HG02610 (cell line): ENCODE data around the gene MTCH1.

ENCODE experiments used
- ATAC-seq: cut with Tn5 transposase; IDR thresholded peaks from one replicate; pipeline ENCODE4 v1.9.1; 2021; ENCODE audit warnings: mild to moderate bottlenecking, moderate library complexity; ENCODE audit not compliant: unreplicated experiment

The MTCH1 gene

GRCh38 chr6:37018198-37019064 is 32.4 kb upstream of the MTCH1 start:
- peak; percentile 79 for ATAC-seq

GRCh38 chr6:37017606-37018197 is 31.7 kb upstream of the MTCH1 start:
- no peak for ATAC-seq

- ATAC-seq, result no peak
These were observed 31.0 kb upstream of the MTCH1 start for GRCh38 chr6:37016995-37017394.

GRCh38 chr6:37015532-37015931 is 29.5 kb upstream of the MTCH1 start:
- no peak for ATAC-seq

- no peak for ATAC-seq
These were observed 28.7 kb upstream of the MTCH1 start for GRCh38 chr6:37014667-37015066.

- no peak for ATAC-seq
These were observed 27.8 kb upstream of the MTCH1 start for GRCh38 chr6:37013516-37014491.

GRCh38 chr6:37011656-37012378 is 25.8 kb upstream of the MTCH1 start:
- ATAC-seq, result no peak

GRCh38 chr6:37010402-37010892 is 24.5 kb upstream of the MTCH1 start:
- no peak for ATAC-seq

- no peak for ATAC-seq
These were observed 22.8 kb upstream of the MTCH1 start for GRCh38 chr6:37008484-37009465.

GRCh38 chr6:37007340-37008043 is 21.5 kb upstream of the MTCH1 start:
- ATAC-seq, result peak; percentile 30

GRCh38 chr6:37006793-37007339 is 20.9 kb upstream of the MTCH1 start:
- no peak for ATAC-seq

GRCh38 chr6:37005827-37006567 is 20.0 kb upstream of the MTCH1 start:
- no peak for ATAC-seq

- peak; percentile 68 for ATAC-seq
These were observed 19.2 kb upstream of the MTCH1 start, which contains the start of gene FGD2 for GRCh38 chr6:37005061-37005810. Gene FGD2, plus strand, starts transcription at chr6:37005655. Its CDS starts 163 bp downstream, at chr6:37005818.

GRCh38 chr6:37004044-37004980 is 18.3 kb upstream of the MTCH1 start:
- ATAC-seq, result no peak

- ATAC-seq, result no peak
These were observed 13.7 kb upstream of the MTCH1 start for GRCh38 chr6:36999751-37000125.
